NCI-H524 treated with DMSO at 0.1 percent for 48 hours (cell line): ENCODE measurements around the gene MYZAP.
"Not testable (repeated sequence)": the region's sequence is repeated elsewhere in the genome, so short reads cannot be mapped to it uniquely, and the experiment has no call there.

ENCODE experiments used
- DNase-seq: peaks from one replicate; lab custom pipeline; 2025; lab: John Stamatoyannopoulos, UW

Gene MYZAP

GRCh38 chr15:57594479-57594878 lies 2.8 kb downstream of the MYZAP start:
- DNase-seq: no peak

GRCh38 chr15:57595011-57595866 lies 3.5 kb downstream of the MYZAP start:
- no peak for DNase-seq

- DNase-seq: no peak
Measured at GRCh38 chr15:57596301-57596855, 4.7 kb downstream of the MYZAP start.

GRCh38 chr15:57596978-57597377 lies 5.3 kb downstream of the MYZAP start:
- DNase-seq: no peak

GRCh38 chr15:57597431-57597830 lies 5.7 kb downstream of the MYZAP start:
- no peak for DNase-seq

- no peak for DNase-seq
Measured at GRCh38 chr15:57598346-57598745, 6.6 kb downstream of the MYZAP start.

GRCh38 chr15:57599296-57599810 lies 7.6 kb downstream of the MYZAP start:
- DNase-seq: no peak

GRCh38 chr15:57600197-57600596 lies 8.5 kb downstream of the MYZAP start:
- DNase-seq: no peak

GRCh38 chr15:57604507-57604906 lies 12.8 kb downstream of the MYZAP start:
- DNase-seq: no peak

- no peak for DNase-seq
Measured at GRCh38 chr15:57605491-57605890, 13.8 kb downstream of the MYZAP start.

- no peak for DNase-seq
Measured at GRCh38 chr15:57606048-57606447, 14.3 kb downstream of the MYZAP start.

- no peak for DNase-seq
Measured at GRCh38 chr15:57606816-57607215, 15.1 kb downstream of the MYZAP start.

- no peak for DNase-seq
Measured at GRCh38 chr15:57607570-57608000, 15.9 kb downstream of the MYZAP start.

- no peak for DNase-seq
Measured at GRCh38 chr15:57609805-57610529, 18.3 kb downstream of the MYZAP start.

- no peak for DNase-seq
Measured at GRCh38 chr15:57611123-57611522, 19.4 kb downstream of the MYZAP start.

GRCh38 chr15:57611938-57612337 lies 20.2 kb downstream of the MYZAP start:
- DNase-seq: no peak

- DNase-seq: no peak
Measured at GRCh38 chr15:57614241-57614640, 22.5 kb downstream of the MYZAP start.

GRCh38 chr15:57615951-57616496 lies 24.3 kb downstream of the MYZAP start:
- DNase-seq: not testable (repeated sequence)

GRCh38 chr15:57618325-57618724 lies 26.6 kb downstream of the MYZAP start:
- DNase-seq: peak; percentile 51

- no peak for DNase-seq
Measured at GRCh38 chr15:57619746-57620145, 28.0 kb downstream of the MYZAP start.

GRCh38 chr15:57624730-57625129 lies 33.0 kb downstream of the MYZAP start:
- DNase-seq: no peak

- no peak for DNase-seq
Measured at GRCh38 chr15:57625703-57626448, 34.2 kb downstream of the MYZAP start.
